BE2C (cell line): ENCODE results near the gene CAP2.
"Not testable (repeated sequence)": the region's sequence is repeated elsewhere in the genome, so short reads cannot be mapped to it uniquely, and the experiment has no call there.

Source experiments
- DNase-seq: peaks from one replicate; pipeline ENCODE4 v3.0.0-alpha.2; 2020
- H3K27me3 ChIP-seq: fragments of 250-450 bp; sonication (Bioruptor Pico); 2 replicates; pipeline ENCODE4 v1.5.1; 2020; ENCODE audit warnings: mild to moderate bottlenecking
- H3K36me3 ChIP-seq: fragments of 250-450 bp; sonication (Bioruptor Pico); 2 replicates; pipeline ENCODE4 v1.5.1; 2020; ENCODE audit warnings: mild to moderate bottlenecking
- H3K4me1 ChIP-seq: fragments of 250-450 bp; sonication (Bioruptor Pico); 2 replicates; pipeline ENCODE4 v1.5.1; 2020
- H3K4me3 ChIP-seq: 2 replicates; pipeline ENCODE4 v1.5.1; 2011; ENCODE audit warnings: low read depth, low read length
- H3K9me3 ChIP-seq: fragments of 250-450 bp; sonication (Bioruptor Pico); 2 replicates; pipeline ENCODE4 v1.5.1; 2020
- TF ChIP-seq, protein P1 (sequence below): IDR thresholded peaks from 2 replicates; pipeline ENCODE4 v1.5.1; 2012; ENCODE audit warnings: mild to moderate bottlenecking, low read depth, low read length

The CAP2 gene

DNA sequence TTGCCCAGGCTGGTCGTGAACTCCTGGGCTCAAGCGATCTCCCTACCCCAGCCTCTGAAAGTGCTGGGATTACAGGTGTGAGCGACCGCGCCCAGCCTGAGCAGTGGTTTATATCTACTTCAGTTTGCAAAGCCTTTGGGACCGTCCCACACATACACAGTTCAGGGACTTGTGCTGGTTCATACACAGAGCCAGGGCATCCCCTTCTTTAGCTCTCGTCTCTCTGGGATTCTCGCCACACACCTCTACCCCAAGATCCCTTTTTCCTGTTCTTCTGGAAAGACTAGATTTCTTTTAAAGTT, 12.5 kb downstream of the CAP2 start:
- no peaks in the 10 kb centered on the region for H3K9me3 ChIP-seq
- TF ChIP-seq, protein P1, sequence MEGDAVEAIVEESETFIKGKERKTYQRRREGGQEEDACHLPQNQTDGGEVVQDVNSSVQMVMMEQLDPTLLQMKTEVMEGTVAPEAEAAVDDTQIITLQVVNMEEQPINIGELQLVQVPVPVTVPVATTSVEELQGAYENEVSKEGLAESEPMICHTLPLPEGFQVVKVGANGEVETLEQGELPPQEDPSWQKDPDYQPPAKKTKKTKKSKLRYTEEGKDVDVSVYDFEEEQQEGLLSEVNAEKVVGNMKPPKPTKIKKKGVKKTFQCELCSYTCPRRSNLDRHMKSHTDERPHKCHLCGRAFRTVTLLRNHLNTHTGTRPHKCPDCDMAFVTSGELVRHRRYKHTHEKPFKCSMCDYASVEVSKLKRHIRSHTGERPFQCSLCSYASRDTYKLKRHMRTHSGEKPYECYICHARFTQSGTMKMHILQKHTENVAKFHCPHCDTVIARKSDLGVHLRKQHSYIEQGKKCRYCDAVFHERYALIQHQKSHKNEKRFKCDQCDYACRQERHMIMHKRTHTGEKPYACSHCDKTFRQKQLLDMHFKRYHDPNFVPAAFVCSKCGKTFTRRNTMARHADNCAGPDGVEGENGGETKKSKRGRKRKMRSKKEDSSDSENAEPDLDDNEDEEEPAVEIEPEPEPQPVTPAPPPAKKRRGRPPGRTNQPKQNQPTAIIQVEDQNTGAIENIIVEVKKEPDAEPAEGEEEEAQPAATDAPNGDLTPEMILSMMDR = no peak
- H3K36me3 ChIP-seq = no peaks in the 10 kb centered on the region
- H3K4me1 ChIP-seq = no peaks in the 10 kb centered on the region
- DNase-seq = no peak
- no peaks in the 10 kb centered on the region for H3K27me3 ChIP-seq
- no peak overlapping the region for H3K4me3 ChIP-seq

DNA sequence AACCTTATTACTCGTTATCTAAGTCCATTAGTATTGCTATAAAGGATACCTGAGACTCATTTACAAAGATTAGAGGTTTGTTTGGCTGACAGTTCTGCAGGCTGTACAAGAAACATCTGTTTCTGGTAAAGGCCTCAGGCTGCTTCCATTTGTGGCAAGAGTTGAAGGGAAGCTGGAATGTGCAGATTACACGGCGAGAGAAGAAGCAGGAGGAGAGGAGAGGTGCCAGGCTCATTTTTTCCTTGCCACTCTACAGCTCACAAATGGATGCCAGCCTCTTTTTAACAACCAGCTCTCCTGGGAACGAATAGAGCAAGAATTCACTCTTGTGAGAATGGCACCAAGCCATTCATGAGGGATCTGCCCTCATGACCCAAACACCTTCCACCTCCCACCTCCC, 14.7 kb downstream of the CAP2 start:
- Histone ChIP-seq H3K36me3 (no peaks in the 10 kb centered on the region), H3K4me3 (no peak overlapping the region), H3K4me1 (no peaks in the 10 kb centered on the region), H3K9me3 (no peaks in the 10 kb centered on the region), H3K27me3 (no peaks in the 10 kb centered on the region)
- TF ChIP-seq, protein P1 = no peak
- DNase-seq = no peak

DNA sequence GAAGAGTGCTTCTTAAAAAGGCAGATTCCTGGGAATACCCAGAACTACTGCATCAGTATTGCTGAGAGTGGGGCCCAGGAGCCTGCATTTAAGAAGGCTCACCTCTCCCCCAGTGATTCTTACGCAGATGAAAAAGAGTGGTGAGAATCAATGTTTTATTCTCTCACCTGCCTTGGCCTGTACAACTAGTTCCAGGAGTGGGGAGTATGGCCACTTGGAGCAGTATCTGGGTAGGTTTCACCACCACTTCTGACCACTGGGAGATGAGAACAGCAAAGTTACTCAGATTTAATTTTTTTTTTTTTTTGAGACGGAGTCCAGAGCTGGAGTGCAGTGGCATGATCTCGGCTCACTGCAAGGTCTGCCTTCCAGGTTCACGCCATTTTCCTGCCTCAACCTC, 16.9 kb downstream of the CAP2 start:
- TF ChIP-seq, protein P1 = no peak
- Histone ChIP-seq H3K27me3 (no peaks in the 10 kb centered on the region), H3K36me3 (no peaks in the 10 kb centered on the region), H3K4me1 (no peaks in the 10 kb centered on the region), H3K4me3 (no peak overlapping the region), H3K9me3 (no peaks in the 10 kb centered on the region)
- no peak for DNase-seq

DNA sequence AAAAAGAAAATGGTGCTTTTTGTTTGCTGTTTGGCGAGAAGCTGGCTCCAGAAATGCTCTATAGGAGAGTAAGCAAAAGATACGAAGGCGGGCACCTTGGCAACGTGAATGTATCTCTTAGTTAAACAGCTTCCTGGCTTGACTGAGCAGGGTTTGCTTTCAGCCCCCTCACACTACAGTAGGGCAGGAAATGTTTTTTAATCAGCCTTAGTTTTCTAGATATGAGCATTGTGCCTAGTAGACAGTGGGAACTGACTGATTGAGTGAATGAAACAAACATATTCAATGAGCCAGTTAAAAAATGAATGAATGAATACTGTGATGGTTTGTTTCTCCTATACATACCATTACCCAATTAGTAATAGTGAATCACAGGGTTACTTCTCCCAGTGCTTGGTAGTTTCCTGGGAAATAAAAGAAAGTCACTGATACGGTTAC, 19.9 kb downstream of the CAP2 start:
- Histone ChIP-seq H3K4me1 (no peaks in the 10 kb centered on the region), H3K9me3 (no peaks in the 10 kb centered on the region), H3K4me3 (no peak overlapping the region), H3K27me3 (no peaks in the 10 kb centered on the region), H3K36me3 (no peaks in the 10 kb centered on the region)
- DNase-seq = no peak
- TF ChIP-seq, protein P1 = no peak

DNA sequence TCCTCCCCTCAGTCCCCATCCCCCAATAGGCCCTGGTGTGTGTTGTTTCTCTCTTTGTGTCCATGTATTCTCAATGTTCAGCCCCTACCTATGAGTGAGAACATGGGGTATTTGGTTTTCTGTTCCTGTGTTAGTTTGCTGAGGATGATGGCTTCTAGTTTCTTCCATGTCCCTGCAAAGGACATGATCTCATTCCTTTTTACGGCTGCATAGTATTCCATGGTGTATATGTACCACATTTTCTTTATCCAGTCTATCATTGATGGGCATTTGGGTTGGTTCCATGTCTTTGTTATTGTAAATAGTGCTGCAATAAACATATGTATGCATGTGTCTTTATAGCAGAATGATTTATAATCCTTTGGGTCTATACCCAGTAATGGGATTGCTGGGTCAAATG, 21.0 kb downstream of the CAP2 start:
- H3K9me3 ChIP-seq, H3K27me3 ChIP-seq, H3K4me3 ChIP-seq, H3K36me3 ChIP-seq, DNase-seq, H3K4me1 ChIP-seq: not testable (repeated sequence)

DNA sequence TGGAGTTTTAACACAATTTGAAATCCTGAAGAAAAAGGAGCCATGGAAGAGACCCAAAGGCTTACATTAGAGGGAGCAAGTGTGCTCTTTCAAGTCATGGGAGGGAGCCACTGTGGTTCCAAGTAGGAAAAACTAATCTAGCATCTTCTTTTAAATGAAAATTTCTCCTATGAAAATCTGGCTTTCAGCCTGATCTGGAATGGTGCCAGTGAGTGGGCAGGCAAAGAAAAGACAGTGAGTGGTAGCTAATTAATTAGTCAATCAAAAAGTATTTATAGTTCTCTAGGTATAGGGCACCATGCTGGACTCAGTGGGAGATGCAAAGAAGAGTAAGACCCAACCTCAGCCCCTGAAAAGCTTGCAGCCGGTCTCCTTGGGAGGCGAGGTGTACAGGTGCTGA, 21.9 kb downstream of the CAP2 start:
- no peak overlapping the region for H3K4me3 ChIP-seq
- no peaks in the 10 kb centered on the region for H3K4me1 ChIP-seq
- H3K27me3 ChIP-seq = no peaks in the 10 kb centered on the region
- no peaks in the 10 kb centered on the region for H3K36me3 ChIP-seq
- H3K9me3 ChIP-seq = no peaks in the 10 kb centered on the region
- DNase-seq = no peak
- TF ChIP-seq, protein P1 = no peak

DNA sequence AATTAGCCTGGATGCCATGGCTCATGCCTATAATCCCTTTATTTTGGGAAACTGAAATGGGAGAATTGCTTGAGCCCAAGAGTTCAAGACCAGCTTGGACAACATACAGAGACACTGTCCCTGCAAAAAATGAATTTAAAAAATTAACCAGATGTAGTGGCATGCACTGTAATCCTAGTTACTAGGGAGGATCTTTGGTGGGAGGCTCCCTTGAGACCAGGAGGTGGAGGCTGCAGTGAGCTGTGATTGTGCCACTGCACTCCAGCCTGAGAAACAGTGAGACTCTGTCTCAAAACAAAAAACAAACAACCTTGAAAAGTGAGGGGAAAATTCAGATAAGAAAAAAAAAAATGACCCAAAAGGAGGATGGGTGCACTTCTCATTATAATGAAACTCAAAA, 23.4 kb downstream of the CAP2 start:
- Histone ChIP-seq H3K4me1 (no peaks in the 10 kb centered on the region), H3K9me3 (no peaks in the 10 kb centered on the region), H3K36me3 (no peaks in the 10 kb centered on the region), H3K27me3 (no peaks in the 10 kb centered on the region), H3K4me3 (no peak overlapping the region)
- TF ChIP-seq, protein P1 = no peak
- no peak for DNase-seq
